Nephron progenitor cell (in vitro differentiated cells): ENCODE measurements around the gene RIF1.

Source experiments
- DNase-seq: peaks from one replicate; pipeline ENCODE4 v3.0.0; 2021
- H3K27ac Mint-ChIP-seq: 2 replicates; pipeline ENCODE4 v1.8.0; 2021; ENCODE audit warnings: mild to moderate bottlenecking, moderate library complexity, mixed read lengths
- H3K27me3 Mint-ChIP-seq: 2 replicates; pipeline ENCODE4 v1.8.0; 2021; ENCODE audit warnings: mild to moderate bottlenecking, low read depth, mixed read lengths; ENCODE audit not compliant: poor library complexity
- H3K36me3 Mint-ChIP-seq: 2 replicates; pipeline ENCODE4 v1.8.0; 2021; ENCODE audit warnings: low read depth, mixed read lengths
- H3K4me1 Mint-ChIP-seq: 2 replicates; pipeline ENCODE4 v1.8.0; 2021; ENCODE audit warnings: mixed read lengths
- H3K4me3 Mint-ChIP-seq: 2 replicates; pipeline ENCODE4 v1.8.0; 2021; ENCODE audit warnings: mild to moderate bottlenecking, moderate library complexity, mixed read lengths
- H3K9me3 Mint-ChIP-seq: 2 replicates; pipeline ENCODE4 v1.8.0; 2021; ENCODE audit warnings: mild to moderate bottlenecking, moderate library complexity, mixed read lengths
- CTCF ChIP-seq: fragments of 200-600 bp; sonication (generic); IDR thresholded peaks from 2 replicates; pipeline ENCODE4 v1.5.0; 2021; ENCODE audit warnings: antibody characterized with exemption

The RIF1 gene

GRCh38 chr2:151394509-151394908 lies 15.2 kb upstream of the RIF1 start:
- Mint-ChIP-seq H3K9me3 (peaks cover 11% of the 10 kb centered on the region), H3K4me3 (no peak overlapping the region), H3K27ac (no peak overlapping the region), H3K4me1 (no peaks in the 10 kb centered on the region), H3K36me3 (no peaks in the 10 kb centered on the region), H3K27me3 (peaks cover 5% of the 10 kb centered on the region)
- DNase-seq = no peak
- no peak for TF ChIP-seq CTCF

GRCh38 chr2:151395509-151396374 lies 14.0 kb upstream of the RIF1 start:
- H3K4me1 Mint-ChIP-seq = no peaks in the 10 kb centered on the region
- no peaks in the 10 kb centered on the region for H3K36me3 Mint-ChIP-seq
- no peak overlapping the region for H3K27ac Mint-ChIP-seq
- H3K9me3 Mint-ChIP-seq = peaks cover 6% of the 10 kb centered on the region
- TF ChIP-seq CTCF = no peak
- no peak overlapping the region for H3K4me3 Mint-ChIP-seq
- H3K27me3 Mint-ChIP-seq = peaks cover 5% of the 10 kb centered on the region
- no peak for DNase-seq

- Mint-ChIP-seq H3K4me3 (no peak overlapping the region), H3K9me3 (no peaks in the 10 kb centered on the region), H3K27ac (no peak overlapping the region), H3K27me3 (no peaks in the 10 kb centered on the region), H3K4me1 (no peaks in the 10 kb centered on the region), H3K36me3 (no peaks in the 10 kb centered on the region)
- no peak for TF ChIP-seq CTCF
- DNase-seq = no peak
These were observed 9.7 kb upstream of the RIF1 start for GRCh38 chr2:151399981-151400380.

- TF ChIP-seq CTCF = no peak
- Mint-ChIP-seq H3K27me3 (no peaks in the 10 kb centered on the region), H3K4me3 (no peak overlapping the region), H3K9me3 (no peaks in the 10 kb centered on the region), H3K4me1 (no peaks in the 10 kb centered on the region), H3K27ac (no peak overlapping the region), H3K36me3 (no peaks in the 10 kb centered on the region)
- DNase-seq = no peak
These were observed 8.6 kb upstream of the RIF1 start for GRCh38 chr2:151401149-151401548.

GRCh38 chr2:151403914-151404313 lies 5.8 kb upstream of the RIF1 start:
- H3K36me3 Mint-ChIP-seq = no peaks in the 10 kb centered on the region
- no peak overlapping the region for H3K4me3 Mint-ChIP-seq
- no peak overlapping the region for H3K27ac Mint-ChIP-seq
- DNase-seq = no peak
- no peaks in the 10 kb centered on the region for H3K4me1 Mint-ChIP-seq
- peaks cover 4% of the 10 kb centered on the region for H3K9me3 Mint-ChIP-seq
- peaks cover 5% of the 10 kb centered on the region for H3K27me3 Mint-ChIP-seq
- TF ChIP-seq CTCF = no peak

GRCh38 chr2:151405376-151405775 lies 4.3 kb upstream of the RIF1 start:
- no peak for DNase-seq
- H3K27ac Mint-ChIP-seq = no peak overlapping the region
- H3K4me3 Mint-ChIP-seq = no peak overlapping the region
- peaks cover under 1% of the 10 kb centered on the region for H3K36me3 Mint-ChIP-seq
- no peak for TF ChIP-seq CTCF
- H3K4me1 Mint-ChIP-seq = peaks cover 6% of the 10 kb centered on the region
- peaks cover 5% of the 10 kb centered on the region for H3K27me3 Mint-ChIP-seq
- H3K9me3 Mint-ChIP-seq = peaks cover 10% of the 10 kb centered on the region
